Measurements from ENCODE around the gene ORM1.
"Not testable (repeated sequence)": the region's sequence is repeated elsewhere in the genome, so short reads cannot be mapped to it uniquely, and the experiment has no call there.

ORM1 gene

GRCh38 chr9:114322160-114322818 is 609 bp upstream of the ORM1 start:
- not testable (repeated sequence) for H3K9ac ChIP-seq (ENCODE audit: low read depth, low read length); H3K4me3 ChIP-seq (ENCODE audit: low read length); H3K36me3 ChIP-seq (ENCODE audit: insufficient read depth, low read length); H3K27me3 ChIP-seq (ENCODE audit: control insufficient read depth, insufficient read depth, low read length); H3K4me2 ChIP-seq (ENCODE audit: low read length); H3K9me3 ChIP-seq (replicated peaks; ENCODE audit: low read length)
- peaks cover 11% of the 10 kb centered on the region for H3K4me1 ChIP-seq (ENCODE audit: control insufficient read depth, insufficient read depth, low read length)

DNA sequence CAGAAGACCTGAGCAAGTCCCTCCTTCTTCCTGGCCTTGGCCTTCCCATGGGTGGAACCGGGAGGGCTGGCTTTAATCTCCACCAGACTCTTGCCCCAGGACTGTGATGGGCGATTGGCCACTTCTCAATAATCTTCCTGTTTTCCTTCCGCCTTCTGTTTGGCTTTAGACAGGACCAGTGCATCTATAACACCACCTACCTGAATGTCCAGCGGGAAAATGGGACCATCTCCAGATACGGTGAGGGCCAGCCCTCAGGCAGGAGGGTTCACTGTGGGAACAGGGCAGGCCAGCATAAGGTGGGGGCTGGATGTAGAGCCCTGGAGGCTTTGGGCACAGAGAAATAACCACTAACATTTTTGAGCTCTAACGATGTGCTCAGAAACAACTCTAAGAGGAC is 951 bp downstream of the ORM1 start:
- H3K9me3 ChIP-seq (replicated peaks; ENCODE audit: low read length); H3K36me3 ChIP-seq (ENCODE audit: insufficient read depth, low read length); H3K4me3 ChIP-seq (ENCODE audit: low read length); H3K27me3 ChIP-seq (ENCODE audit: control insufficient read depth, insufficient read depth, low read length); H3K4me2 ChIP-seq (ENCODE audit: low read length); H3K9ac ChIP-seq (ENCODE audit: low read depth, low read length): not testable (repeated sequence)
- H3K4me1 ChIP-seq (ENCODE audit: control insufficient read depth, insufficient read depth, low read length), result peaks cover 11% of the 10 kb centered on the region

DNA sequence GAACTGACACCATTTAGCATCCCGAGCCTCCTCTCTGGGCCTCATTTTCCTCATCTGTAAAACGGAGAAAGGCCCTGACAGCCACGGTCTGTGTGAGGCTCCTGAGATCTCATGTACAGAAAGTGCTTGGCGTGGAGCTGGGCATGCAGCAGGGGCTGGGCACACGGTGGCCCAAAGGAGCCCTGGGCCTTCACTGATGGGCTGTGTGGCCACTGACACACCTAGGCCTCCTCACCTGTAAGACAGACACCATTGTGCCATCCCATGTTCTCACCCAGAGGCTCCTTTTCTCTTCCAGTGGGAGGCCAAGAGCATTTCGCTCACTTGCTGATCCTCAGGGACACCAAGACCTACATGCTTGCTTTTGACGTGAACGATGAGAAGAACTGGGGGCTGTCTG is 1.6 kb downstream of the ORM1 start:
- peaks cover 11% of the 10 kb centered on the region for H3K4me1 ChIP-seq (ENCODE audit: control insufficient read depth, insufficient read depth, low read length)
- H3K36me3 ChIP-seq (ENCODE audit: insufficient read depth, low read length), result no peaks in the 10 kb centered on the region
- H3K9me3 ChIP-seq (replicated peaks; ENCODE audit: low read length), result no peaks in the 10 kb centered on the region
- no peak overlapping the region for H3K9ac ChIP-seq (ENCODE audit: low read depth, low read length)
- H3K4me3 ChIP-seq (ENCODE audit: low read length), result no peak overlapping the region
- peaks cover 3% of the 10 kb centered on the region for H3K27me3 ChIP-seq (ENCODE audit: control insufficient read depth, insufficient read depth, low read length)
- H3K4me2 ChIP-seq (ENCODE audit: low read length), result no peak overlapping the region

DNA sequence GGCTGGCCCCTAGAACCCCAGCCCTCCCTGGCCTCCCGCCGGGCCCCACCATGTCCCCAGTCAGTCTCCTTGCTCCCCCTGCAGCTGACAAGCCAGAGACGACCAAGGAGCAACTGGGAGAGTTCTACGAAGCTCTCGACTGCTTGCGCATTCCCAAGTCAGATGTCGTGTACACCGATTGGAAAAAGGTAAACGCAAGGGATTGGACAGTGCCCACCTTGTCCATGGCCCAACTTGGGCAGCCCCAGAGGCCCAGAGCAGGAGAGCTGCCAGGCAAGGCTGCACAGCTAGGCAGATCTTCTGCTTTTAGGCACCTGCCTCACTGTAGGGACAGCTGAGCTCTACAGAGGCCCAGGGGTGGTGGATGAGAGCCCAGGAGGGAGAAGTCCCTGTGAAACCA is 2.1 kb downstream of the ORM1 start:
- peaks cover 11% of the 10 kb centered on the region for H3K4me1 ChIP-seq (ENCODE audit: control insufficient read depth, insufficient read depth, low read length)
- H3K36me3 ChIP-seq (ENCODE audit: insufficient read depth, low read length); H3K4me3 ChIP-seq (ENCODE audit: low read length); H3K9ac ChIP-seq (ENCODE audit: low read depth, low read length); H3K9me3 ChIP-seq (replicated peaks; ENCODE audit: low read length); H3K27me3 ChIP-seq (ENCODE audit: control insufficient read depth, insufficient read depth, low read length); H3K4me2 ChIP-seq (ENCODE audit: low read length): not testable (repeated sequence)

DNA sequence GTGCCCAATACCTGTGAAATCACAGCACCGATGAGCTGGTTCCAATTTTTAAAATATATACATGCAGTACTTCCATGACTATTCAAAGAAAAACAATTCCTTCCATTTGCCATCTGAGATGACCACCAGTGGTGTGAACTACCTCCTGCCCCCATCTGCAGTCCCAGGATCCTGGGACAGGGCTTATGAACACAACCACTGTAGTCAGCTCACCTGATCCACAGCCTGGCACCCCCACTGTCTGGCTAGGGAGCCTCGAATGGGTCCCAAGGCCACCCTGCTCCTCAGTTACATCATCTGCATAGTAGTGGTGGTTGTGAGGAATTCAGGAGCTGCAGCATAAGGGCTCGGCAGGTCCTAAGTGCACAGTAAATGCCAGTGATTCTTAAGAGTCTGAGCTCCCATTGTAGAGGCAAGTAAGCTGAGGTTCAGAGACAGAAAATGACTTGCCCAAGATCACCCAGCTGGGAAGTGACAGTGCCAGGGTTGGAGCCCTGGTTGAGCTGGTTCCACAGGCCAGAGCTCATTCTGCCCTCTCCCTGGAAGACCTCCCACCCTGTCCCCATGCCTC is 2.9 kb downstream of the ORM1 start:
- not testable (repeated sequence) for H3K9me3 ChIP-seq (replicated peaks; ENCODE audit: low read length); H3K36me3 ChIP-seq (ENCODE audit: insufficient read depth, low read length); H3K27me3 ChIP-seq (ENCODE audit: control insufficient read depth, insufficient read depth, low read length); H3K4me3 ChIP-seq (ENCODE audit: low read length); H3K9ac ChIP-seq (ENCODE audit: low read depth, low read length); H3K4me2 ChIP-seq (ENCODE audit: low read length)
- peaks cover 11% of the 10 kb centered on the region for H3K4me1 ChIP-seq (ENCODE audit: control insufficient read depth, insufficient read depth, low read length)

DNA sequence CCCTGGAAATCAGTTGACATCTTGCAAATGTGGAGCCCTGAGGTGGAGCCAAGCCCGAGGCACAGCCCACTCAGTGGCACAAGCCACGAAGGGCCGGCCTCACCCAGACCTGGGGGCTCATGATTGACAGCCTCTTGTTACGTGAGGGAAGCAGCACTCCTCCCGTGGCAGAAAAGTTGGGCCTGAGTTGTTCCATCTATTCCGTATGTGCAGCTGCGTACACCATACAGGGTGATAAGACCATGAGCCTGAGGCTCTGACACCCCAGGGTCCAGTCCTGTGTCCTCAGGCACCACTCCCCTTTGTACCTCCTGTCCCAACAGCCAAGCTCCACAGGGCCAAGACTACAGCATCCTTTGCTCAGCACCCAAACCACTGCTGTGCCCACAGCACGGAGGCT is 4.9 kb downstream of the ORM1 start:
- Histone ChIP-seq H3K36me3 (ENCODE audit: insufficient read depth, low read length) (no peaks in the 10 kb centered on the region), H3K4me2 (ENCODE audit: low read length) (no peak overlapping the region), H3K4me3 (ENCODE audit: low read length) (no peak overlapping the region), H3K4me1 (ENCODE audit: control insufficient read depth, insufficient read depth, low read length) (no peaks in the 10 kb centered on the region), H3K9me3 (replicated peaks; ENCODE audit: low read length) (no peaks in the 10 kb centered on the region), H3K9ac (ENCODE audit: low read depth, low read length) (no peak overlapping the region), H3K27me3 (ENCODE audit: control insufficient read depth, insufficient read depth, low read length) (peaks cover 19% of the 10 kb centered on the region)

- H3K27me3 ChIP-seq (ENCODE audit: control insufficient read depth, insufficient read depth, low read length), result peaks cover 19% of the 10 kb centered on the region
- not testable (repeated sequence) for H3K36me3 ChIP-seq (ENCODE audit: insufficient read depth, low read length); H3K4me1 ChIP-seq (ENCODE audit: control insufficient read depth, insufficient read depth, low read length); H3K4me2 ChIP-seq (ENCODE audit: low read length); H3K4me3 ChIP-seq (ENCODE audit: low read length); H3K9ac ChIP-seq (ENCODE audit: low read depth, low read length); H3K9me3 ChIP-seq (replicated peaks; ENCODE audit: low read length)
Measured at GRCh38 chr9:114328357-114328820, 5.5 kb downstream of the ORM1 start.

DNA sequence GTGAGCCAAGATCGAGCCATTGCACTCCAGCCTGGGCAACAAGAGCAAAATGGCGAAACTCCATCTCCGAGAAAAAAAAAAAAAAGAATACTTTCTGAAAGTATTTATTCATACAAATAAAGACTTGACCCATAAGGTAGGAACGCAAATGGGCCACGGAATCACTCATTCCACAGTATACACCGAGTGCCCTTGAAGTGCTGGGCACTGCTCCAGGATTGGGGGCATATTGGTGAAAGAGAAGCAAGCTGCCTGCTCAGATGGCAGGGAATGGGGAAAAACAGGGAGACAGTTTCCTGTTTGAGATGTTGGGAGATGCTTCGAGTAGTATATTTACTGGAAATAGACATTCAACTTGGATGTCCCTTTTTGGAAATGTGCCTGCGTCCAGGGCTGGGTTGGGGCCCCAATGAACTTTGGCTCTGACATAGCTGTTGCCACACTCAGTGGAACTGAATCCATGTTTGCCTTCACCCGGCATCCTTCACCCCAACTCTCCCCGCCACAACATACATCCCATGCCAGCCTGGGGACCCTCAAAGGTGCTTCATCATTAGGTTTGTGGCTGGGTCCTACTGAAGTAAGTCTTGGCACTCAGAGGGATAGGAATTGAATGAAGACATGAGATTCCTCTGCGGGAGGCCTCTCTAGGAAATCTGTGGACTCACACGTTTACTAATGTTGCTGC is 6.2 kb downstream of the ORM1 start:
- H3K9me3 ChIP-seq (replicated peaks; ENCODE audit: low read length); H3K4me2 ChIP-seq (ENCODE audit: low read length); H3K9ac ChIP-seq (ENCODE audit: low read depth, low read length); H3K4me3 ChIP-seq (ENCODE audit: low read length); H3K36me3 ChIP-seq (ENCODE audit: insufficient read depth, low read length); H3K4me1 ChIP-seq (ENCODE audit: control insufficient read depth, insufficient read depth, low read length): not testable (repeated sequence)
- H3K27me3 ChIP-seq (ENCODE audit: control insufficient read depth, insufficient read depth, low read length), result peaks cover 19% of the 10 kb centered on the region

GRCh38 chr9:114329625-114330022 is 6.7 kb downstream of the ORM1 start, which contains the start of gene ORM2:
Gene ORM2 (plus strand): TSS chr9:114329869. CDS start chr9:114329905, 36 bp downstream.
- not testable (repeated sequence) for H3K4me2 ChIP-seq (ENCODE audit: low read length); H3K4me1 ChIP-seq (ENCODE audit: control insufficient read depth, insufficient read depth, low read length); H3K9me3 ChIP-seq (replicated peaks; ENCODE audit: low read length); H3K4me3 ChIP-seq (ENCODE audit: low read length); H3K36me3 ChIP-seq (ENCODE audit: insufficient read depth, low read length); H3K9ac ChIP-seq (ENCODE audit: low read depth, low read length)
- H3K27me3 ChIP-seq (ENCODE audit: control insufficient read depth, insufficient read depth, low read length), result peaks cover 19% of the 10 kb centered on the region

DNA sequence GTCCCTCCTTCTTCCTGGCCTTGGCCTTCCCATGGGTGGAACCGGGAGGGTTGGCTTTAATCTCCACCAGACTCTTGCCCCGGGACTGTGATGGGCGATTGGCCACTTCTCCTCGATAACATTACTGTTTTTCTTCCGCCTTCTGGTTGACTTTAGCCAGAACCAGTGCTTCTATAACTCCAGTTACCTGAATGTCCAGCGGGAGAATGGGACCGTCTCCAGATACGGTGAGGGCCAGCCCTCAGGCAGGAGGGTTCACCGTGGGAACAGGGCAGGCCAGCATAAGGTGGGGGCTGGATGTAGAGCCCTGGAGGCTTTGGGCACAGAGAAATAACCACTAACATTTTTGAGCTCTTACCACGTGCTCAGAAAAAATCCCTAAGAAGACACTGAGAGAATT is 7.7 kb downstream of the ORM1 start:
- peaks cover 19% of the 10 kb centered on the region for H3K27me3 ChIP-seq (ENCODE audit: control insufficient read depth, insufficient read depth, low read length)
- no peak overlapping the region for H3K9ac ChIP-seq (ENCODE audit: low read depth, low read length)
- no peak overlapping the region for H3K4me2 ChIP-seq (ENCODE audit: low read length)
- H3K4me3 ChIP-seq (ENCODE audit: low read length), result no peak overlapping the region
- no peaks in the 10 kb centered on the region for H3K4me1 ChIP-seq (ENCODE audit: control insufficient read depth, insufficient read depth, low read length)
- H3K9me3 ChIP-seq (replicated peaks; ENCODE audit: low read length), result no peaks in the 10 kb centered on the region
- H3K36me3 ChIP-seq (ENCODE audit: insufficient read depth, low read length), result peaks cover 2% of the 10 kb centered on the region

- H3K4me1 ChIP-seq (ENCODE audit: control insufficient read depth, insufficient read depth, low read length); H3K9ac ChIP-seq (ENCODE audit: low read depth, low read length); H3K9me3 ChIP-seq (replicated peaks; ENCODE audit: low read length); H3K4me3 ChIP-seq (ENCODE audit: low read length); H3K4me2 ChIP-seq (ENCODE audit: low read length); H3K36me3 ChIP-seq (ENCODE audit: insufficient read depth, low read length): not testable (repeated sequence)
- H3K27me3 ChIP-seq (ENCODE audit: control insufficient read depth, insufficient read depth, low read length), result peaks cover 19% of the 10 kb centered on the region
Measured at GRCh38 chr9:114331229-114332195, 8.6 kb downstream of the ORM1 start.
